ENCODE results near the gene TRAF2. TPM values are rescaled to one million over a fixed set of nuclear protein-coding genes. Genes with fewer than 3 reads are reported as not detected.

Gene TRAF2
- total RNA-seq, 1 experiment from 2014 or later, result 11.5 TPM

DNA sequence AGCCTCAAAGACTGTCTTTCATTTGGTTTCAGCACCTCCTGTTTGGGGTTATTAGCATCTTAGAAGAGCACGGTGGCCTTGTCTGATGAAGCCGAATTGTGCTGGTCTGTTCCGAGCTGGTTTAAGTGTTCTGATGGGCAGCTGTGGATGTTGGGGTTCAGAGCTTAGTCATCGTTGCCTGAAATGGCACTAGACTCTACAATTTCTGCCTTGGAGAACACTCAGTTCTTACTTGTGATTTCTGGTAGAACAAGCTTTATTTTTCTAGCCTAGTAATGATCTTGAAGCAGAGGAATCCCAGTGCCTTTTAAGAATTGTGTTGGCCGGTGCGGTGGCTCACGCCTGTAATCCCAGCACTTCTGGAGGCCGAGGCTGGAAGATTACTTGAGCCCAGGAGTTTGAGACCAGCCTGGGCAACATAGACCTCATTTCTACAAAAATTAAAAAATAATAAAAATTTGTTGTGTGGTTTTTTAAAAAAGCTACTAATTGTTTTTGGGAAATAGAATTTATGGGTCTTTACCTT lies 50.4 kb downstream of the TRAF2 start:
- no peak overlapping the region for H3K9ac ChIP-seq (ENCODE audit: low read length)
- ChIA-PET CTCF (interaction anchor here (0.6 kb wide), 1 partner anchor 37 kb away, joined by 3 read pairs; no protein-coding TSS in a partner anchor), POLR2A (ENCODE audit: unreplicated experiment) (no interaction called here)
- no peak for ATAC-seq
- peaks cover under 1% of the 10 kb centered on the region; the same call in 1 of the 2 replicates for H3K79me2 ChIP-seq (ENCODE audit: low read length)
- H3K9me3 ChIP-seq (ENCODE audit: low read length), result no peaks in the 10 kb centered on the region
- no peaks in the 10 kb centered on the region for H3F3A ChIP-seq (ENCODE audit: low read length, unreplicated experiment)
- DNase-seq, result no peak
- no peaks in the 10 kb centered on the region for H3K9me2 ChIP-seq (replicated peaks; ENCODE audit: low read length)
- no peak overlapping the region for H3K4me2 ChIP-seq (ENCODE audit: low read length)
- no peaks in the 10 kb centered on the region for H3K27me3 ChIP-seq (ENCODE audit: low read length)
- no peak overlapping the region for H3K27ac ChIP-seq (ENCODE audit: low read length)
- H3K36me3 ChIP-seq (ENCODE audit: low read depth, low read length), result no peaks in the 10 kb centered on the region; the same call in 1 of the 2 replicates
- no peak overlapping the region for H3K4me3 ChIP-seq (ENCODE audit: low read length)
- no peaks in the 10 kb centered on the region for H3K4me1 ChIP-seq (ENCODE audit: insufficient read depth, low read length)
- TF ChIP-seq EZH2phosphoT487 (IDR thresholded peaks at IDR 0.05; ENCODE audit: borderline replicate concordance, low read length) (no peak), EZH2 (IDR thresholded peaks at IDR 0.05; ENCODE audit: low read length, unreplicated experiment) (no peak)
- TF ChIP-seq, protein P1, sequence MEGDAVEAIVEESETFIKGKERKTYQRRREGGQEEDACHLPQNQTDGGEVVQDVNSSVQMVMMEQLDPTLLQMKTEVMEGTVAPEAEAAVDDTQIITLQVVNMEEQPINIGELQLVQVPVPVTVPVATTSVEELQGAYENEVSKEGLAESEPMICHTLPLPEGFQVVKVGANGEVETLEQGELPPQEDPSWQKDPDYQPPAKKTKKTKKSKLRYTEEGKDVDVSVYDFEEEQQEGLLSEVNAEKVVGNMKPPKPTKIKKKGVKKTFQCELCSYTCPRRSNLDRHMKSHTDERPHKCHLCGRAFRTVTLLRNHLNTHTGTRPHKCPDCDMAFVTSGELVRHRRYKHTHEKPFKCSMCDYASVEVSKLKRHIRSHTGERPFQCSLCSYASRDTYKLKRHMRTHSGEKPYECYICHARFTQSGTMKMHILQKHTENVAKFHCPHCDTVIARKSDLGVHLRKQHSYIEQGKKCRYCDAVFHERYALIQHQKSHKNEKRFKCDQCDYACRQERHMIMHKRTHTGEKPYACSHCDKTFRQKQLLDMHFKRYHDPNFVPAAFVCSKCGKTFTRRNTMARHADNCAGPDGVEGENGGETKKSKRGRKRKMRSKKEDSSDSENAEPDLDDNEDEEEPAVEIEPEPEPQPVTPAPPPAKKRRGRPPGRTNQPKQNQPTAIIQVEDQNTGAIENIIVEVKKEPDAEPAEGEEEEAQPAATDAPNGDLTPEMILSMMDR (conservative IDR thresholded peaks at IDR 0.05; ENCODE audit: low read depth, low read length), result no peak
- no peak overlapping the region for H2AFZ ChIP-seq (ENCODE audit: low read length)
- intact Hi-C loops (cut with micrococcal nuclease), result no loop called here
- no peaks in the 10 kb centered on the region for H4K20me1 ChIP-seq (ENCODE audit: low read length)
- BruUV-seq (replicated peaks), result no TSS peak

DNA sequence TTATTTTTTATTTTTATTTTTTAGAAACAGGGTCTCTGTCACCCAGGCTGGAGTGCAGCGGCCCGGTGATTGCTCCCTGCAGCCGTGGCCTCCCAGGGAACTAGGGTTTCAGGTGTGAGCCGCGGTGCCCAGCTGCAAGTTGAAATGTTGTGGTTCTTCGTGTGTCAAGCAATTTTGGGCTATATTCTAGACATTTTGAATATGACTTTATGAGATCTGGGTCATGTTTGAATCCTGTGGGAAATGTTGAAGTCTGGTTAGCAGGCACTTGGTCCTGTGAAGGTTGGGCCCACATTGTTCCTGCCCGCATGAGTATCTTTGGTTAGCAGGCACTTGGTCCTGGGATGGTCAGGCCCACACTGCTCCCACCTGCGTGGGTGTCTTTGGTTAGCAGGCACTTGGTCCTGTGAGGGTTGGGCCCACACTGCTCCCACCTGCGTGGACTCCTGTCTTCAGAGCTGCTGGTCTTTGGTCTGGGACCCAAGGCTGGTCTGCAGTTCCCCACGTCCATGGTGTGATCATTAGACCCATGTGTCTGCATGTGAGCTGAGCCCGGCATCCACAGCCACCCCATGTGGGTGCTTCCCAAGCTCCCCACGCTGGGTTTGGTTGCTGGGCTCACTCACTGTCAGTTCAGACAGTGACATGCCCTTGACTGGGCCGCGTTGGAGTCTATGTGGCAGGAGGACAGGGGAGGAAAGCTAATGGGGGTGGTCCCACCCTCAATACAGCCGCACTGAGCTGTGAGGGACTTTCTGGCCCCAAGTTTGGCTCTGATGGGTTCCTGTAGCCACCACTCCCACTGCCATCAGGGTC lies 51.1 kb downstream of the TRAF2 start:
- no peak overlapping the region for H3K4me3 ChIP-seq (ENCODE audit: low read length)
- H3K36me3 ChIP-seq (ENCODE audit: low read depth, low read length), result no peaks in the 10 kb centered on the region; the same call in 1 of the 2 replicates
- H2AFZ ChIP-seq (ENCODE audit: low read length), result no peak overlapping the region
- H3K79me2 ChIP-seq (ENCODE audit: low read length), result peaks cover 8% of the 10 kb centered on the region
- ChIA-PET POLR2A (ENCODE audit: unreplicated experiment) (no interaction called here), CTCF (interaction anchor here (0.6 kb wide), 1 partner anchor 36 kb away, joined by 3 read pairs; no protein-coding TSS in a partner anchor)
- H3K4me1 ChIP-seq (ENCODE audit: insufficient read depth, low read length), result no peaks in the 10 kb centered on the region
- no peaks in the 10 kb centered on the region for H3K27me3 ChIP-seq (ENCODE audit: low read length)
- no peak overlapping the region for H3K4me2 ChIP-seq (ENCODE audit: low read length)
- no peaks in the 10 kb centered on the region for H3K9me2 ChIP-seq (replicated peaks; ENCODE audit: low read length)
- H4K20me1 ChIP-seq (ENCODE audit: low read length), result no peaks in the 10 kb centered on the region
- ATAC-seq (no peak), DNase-seq (no peak)
- TF ChIP-seq EZH2phosphoT487 (IDR thresholded peaks at IDR 0.05; ENCODE audit: borderline replicate concordance, low read length) (no peak), EZH2 (IDR thresholded peaks at IDR 0.05; ENCODE audit: low read length, unreplicated experiment) (no peak)
- TF ChIP-seq, protein P1 (conservative IDR thresholded peaks at IDR 0.05; ENCODE audit: low read depth, low read length), result no peak
- intact Hi-C loops (cut with micrococcal nuclease), result no loop called here
- BruUV-seq (replicated peaks), result no TSS peak
- no peak overlapping the region for H3K9ac ChIP-seq (ENCODE audit: low read length)
- no peaks in the 10 kb centered on the region for H3F3A ChIP-seq (ENCODE audit: low read length, unreplicated experiment)
- no peaks in the 10 kb centered on the region for H3K9me3 ChIP-seq (ENCODE audit: low read length)
- H3K27ac ChIP-seq (ENCODE audit: low read length), result no peak overlapping the region

Measured in PC-3 (cell line).